Activated CD4-positive, alpha-beta T cell treated with anti-CD3 and anti-CD28 coated beads, Interleukin-10, Interleukin-2, amounts not matched to agents 100 ng/mL and 50 ng/mL, durations not matched to agents 16 hours and 8 hours (primary cell): ENCODE measurements around the gene POLR2B.
"Not testable (repeated sequence)": the region's sequence is repeated elsewhere in the genome, so short reads cannot be mapped to it uniquely, and the experiment has no call there.

Source experiments
- DNase-seq: peaks from one replicate; pipeline ENCODE4 v3.0.0-alpha.2; 2020

Gene POLR2B

DNA sequence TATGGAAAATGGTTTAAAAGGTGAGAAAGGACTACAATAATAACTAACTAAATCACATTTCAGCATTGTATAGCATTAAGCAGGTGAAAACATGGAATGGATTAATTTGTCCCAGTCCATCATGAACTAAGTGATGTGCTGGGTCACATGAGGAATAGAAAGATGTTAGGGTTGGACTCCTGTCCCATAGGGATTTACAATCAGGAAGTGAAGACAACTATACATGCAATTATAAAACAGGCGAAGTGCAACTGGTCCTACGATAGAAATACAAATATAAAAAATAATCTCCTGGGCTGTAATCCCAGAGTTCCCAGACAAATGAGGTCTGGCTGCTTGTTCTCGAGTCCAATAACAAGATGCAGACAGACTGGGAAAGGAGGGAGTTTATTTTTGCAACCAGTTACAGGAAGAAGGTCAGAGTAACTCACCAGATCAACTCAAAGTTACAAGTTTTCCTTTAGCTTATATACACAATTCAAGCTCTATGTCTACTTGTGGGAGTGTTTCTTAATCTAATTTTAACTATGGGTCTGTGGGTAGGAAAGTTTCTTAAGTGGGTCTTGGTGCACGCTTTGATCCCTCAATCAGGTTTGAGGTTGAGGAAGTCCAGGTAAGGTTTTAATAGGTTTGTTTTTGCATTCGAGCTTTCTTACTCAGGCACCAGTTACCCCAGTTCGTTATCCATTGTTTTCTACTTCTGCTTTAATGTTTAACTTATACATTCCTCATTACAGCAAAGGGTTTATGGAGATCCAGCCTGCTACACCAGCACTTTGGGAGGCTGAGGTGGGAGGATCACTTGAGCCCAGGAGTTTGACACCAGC is 81.4 kb downstream of the POLR2B start:
- DNase-seq: no peak

DNA sequence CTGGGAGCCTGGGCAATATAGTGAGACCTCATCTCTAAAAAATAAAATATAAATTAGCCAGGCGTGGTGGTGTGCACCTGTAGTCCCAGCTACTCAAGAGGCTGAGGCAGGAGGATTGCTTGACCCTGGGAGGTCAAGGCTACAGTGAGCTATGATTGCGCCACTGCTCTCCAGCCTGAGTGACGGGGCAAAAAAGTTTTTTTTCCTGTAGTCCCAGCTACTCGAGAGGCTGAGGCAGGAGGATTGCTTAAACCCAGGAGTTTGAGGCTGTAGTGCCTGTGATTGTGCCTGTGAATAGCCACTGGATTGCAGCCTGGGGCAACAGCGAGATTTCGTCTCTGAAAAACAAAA is 82.0 kb downstream of the POLR2B start:
- not testable (repeated sequence) for DNase-seq

DNA sequence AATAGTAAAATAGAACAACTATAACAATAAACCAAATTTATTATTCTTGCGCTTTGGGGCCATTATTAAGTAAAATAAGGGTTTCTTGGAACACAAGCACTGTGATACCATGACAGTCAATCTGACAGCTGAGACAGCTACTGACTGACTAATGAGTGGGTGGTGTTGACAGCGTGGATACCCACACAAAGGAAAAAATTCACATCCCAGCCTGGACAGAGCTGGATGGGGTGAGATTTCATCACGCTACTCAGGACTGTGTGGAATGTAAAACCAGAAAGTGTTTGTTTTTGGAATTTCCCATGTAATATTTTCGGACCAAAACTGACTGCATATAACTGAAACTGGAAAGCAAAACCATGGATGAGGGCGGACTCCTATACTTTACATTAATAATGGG is 82.7 kb downstream of the POLR2B start:
- no peak for DNase-seq

DNA sequence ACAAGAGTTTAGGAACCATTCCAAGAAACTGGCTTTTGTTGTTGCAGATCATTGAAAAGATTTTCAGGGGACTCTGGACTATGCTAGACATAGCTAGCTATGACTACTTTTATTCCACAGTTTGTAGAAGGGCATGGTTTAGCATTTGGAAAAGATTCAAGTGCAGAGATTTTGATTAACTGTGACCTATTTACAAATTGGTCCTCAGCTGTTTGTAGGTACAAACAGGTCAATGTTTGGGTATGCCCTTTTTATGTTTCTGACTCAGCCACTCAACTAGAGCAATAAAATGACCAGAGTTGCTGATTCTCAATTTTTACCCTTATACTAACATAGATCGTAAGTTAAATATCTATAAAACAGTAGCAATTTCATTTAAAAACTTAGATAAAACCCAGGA is 84.8 kb downstream of the POLR2B start:
- no peak for DNase-seq

DNA sequence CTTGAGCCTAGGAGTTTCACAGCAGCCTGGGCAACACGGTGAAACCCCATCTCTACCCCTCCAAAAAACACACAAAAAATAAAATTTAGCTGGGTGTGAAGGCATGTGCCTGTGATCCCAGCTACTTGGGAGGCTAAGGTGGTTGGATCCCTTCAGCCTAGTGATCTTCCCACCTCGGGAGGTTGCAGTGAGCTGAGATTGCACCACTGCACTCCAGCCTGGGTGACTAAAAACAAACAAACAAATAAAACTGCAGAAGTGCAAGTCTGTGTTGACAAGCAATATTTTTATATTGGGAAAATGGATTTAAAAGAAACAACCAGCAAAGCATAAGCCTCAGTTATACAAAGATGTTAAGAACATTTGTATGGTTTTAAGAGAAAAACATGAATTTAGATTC is 85.4 kb downstream of the POLR2B start:
- DNase-seq: no peak

DNA sequence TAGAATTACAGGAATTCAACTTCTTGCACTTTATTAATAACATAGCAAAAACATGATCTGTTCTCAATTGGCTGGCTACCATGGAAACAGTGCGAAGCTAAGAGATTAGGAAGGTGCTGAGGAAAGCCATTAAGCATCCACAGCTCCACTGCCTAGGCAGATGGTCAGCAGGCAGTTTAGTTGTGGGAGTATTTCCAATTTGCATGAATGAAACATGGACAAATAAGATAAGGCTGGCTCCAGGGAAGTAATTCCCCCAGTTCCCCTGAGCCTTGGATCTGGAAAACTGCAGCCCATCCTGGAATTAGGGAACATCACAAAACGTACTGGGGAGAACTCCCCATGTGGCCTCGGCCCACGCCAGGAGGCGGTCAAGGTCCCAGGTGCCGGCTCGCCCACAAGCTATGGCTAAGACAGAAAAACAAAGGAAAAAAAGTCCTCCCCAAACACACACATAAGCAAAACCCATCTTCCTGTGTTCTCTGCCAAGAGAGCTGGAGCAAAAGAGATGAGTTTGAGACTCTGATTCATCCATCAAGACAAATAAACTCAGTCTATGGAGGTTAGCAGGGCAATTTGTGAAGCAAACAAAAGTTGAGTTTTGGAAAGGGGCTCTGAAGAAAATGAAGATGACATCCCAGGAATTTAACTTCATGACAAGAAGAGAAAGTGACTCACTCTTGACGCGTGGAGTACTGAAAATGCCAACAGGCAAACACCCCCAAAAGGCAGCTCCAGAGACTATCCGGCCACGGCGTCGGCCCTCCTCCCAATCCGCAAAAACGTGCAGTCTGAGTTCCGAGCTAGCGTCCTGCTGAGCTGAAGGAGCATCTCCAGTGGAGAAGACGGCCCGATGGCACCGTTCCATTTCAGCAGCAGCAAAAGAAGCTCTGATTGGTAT is 86.4 kb downstream of the POLR2B start:
- DNase-seq: no peak

DNA sequence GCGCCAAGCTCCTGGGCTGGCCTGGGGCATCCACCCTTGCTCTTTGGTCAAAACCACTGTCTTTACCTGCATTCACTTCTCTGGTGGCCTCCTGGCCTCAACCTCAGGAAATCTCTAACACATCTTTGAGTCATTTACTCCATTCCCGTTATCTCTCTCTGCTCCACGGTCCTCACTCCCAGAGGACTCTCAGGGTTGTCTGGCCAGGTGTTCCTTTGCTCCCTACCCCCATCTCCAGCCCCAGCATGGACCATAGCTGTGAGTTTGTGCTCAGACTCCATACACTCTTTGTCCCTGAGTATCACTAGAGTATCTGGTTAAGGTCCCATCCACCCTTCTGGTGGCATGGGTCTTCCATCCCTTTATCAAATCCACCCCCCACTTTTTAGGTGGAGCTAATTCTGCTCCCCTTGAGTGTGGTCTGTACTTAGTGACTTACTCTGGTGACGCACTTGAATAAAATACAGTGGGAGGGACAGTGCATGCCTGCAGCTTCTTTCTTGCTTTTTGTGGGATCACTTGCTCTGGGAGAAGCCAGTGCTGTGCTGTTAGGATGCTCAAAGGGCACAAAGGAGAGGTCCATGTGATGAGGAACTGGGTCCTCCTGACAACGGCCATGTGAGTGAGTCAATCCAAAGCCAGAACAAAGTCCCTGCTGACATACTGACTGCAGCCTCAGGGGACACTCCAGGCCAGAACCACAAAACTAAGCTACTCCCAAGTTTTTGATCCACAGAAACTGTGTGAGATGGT is 87.2 kb downstream of the POLR2B start:
- DNase-seq: no peak

DNA sequence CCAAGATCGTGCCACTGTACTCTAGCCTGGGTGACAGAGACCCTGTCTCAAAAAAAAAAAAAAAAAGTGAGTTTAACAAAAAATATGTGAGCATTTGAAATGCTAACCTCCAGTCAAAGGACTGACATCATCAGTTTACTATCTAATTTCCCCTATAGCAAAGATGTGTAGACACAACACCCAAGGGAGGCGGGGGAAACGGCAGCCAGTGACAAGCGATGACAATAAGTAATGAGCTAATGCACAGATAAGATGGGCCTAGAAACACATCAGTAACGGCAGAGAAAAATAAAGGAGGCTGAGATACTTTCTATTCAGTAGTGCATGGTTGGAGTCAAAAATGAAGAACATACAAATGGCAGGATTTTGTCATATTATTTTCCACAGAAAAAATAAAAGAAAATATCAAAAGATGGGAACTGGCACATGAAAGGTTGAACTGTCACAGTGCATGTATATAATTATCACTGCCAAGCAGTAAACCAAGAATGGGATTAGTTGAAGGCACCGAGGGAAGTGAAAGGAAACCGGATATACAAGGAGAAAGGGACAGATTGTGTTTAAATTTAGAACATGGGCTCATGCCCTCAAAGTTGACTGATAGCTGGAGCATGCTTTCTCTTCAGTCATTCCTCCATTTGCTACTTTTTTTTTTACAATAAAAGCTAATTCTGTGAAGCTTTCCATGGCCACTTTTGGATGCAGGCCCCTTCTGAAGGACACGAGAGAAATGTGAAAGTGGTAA is 89.7 kb downstream of the POLR2B start:
- no peak for DNase-seq

DNA sequence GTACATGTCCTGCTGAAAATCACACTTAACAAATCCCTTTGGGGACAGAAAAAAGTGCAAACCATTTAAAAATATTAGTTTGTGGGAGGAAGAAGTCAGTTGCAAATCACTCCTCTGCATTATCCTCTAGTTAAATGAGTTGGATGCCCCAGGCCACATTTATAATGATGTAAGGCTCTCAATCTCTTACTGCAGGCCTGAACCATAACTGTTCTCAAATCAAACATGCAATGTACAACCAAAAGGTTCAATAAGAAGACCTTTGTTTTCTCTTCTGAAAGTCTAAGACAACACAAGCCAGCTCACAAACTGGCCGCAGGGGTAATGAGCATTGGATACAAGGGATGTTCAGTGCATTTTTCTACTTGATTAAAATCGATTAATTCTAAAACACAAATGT is 91.8 kb downstream of the POLR2B start:
- no peak for DNase-seq

DNA sequence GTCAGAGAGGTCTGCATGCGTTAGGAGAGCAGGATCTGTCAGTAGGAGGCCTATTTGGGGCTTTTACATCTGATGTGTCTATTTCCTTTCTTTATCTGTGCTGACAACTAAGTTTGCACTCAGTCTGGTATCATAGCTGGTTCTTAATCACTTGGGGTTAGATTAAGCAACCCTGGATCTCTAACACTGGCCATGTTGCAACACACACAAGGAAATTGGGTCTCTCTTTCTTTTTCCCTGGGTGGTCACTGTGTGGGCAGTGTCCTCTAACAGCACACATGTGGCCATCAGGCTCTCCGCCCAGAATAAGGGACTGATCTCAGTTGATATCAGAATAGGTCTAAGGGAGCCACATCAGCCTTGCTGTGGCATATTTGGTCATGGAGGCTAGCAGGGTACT is 92.6 kb downstream of the POLR2B start:
- no peak for DNase-seq

DNA sequence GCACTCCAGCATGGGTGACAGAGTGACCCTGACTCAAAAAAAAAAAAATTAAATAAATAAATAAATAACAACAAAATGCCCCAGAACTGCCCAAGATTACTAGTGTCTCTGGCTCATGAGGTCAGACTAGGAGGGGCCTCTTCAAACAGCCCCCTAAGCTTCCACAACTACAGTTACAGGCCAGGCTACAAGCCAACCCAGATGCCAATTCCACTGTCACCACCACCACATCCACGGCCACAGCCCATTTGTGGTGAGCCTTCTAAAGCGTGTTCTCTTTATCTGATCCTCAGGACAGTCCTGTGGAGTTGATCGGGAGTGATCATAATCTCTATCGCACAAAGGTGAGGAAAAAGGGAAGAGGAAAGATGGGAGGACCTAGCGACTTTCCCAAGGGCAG is 94.9 kb downstream of the POLR2B start:
- DNase-seq: no peak

DNA sequence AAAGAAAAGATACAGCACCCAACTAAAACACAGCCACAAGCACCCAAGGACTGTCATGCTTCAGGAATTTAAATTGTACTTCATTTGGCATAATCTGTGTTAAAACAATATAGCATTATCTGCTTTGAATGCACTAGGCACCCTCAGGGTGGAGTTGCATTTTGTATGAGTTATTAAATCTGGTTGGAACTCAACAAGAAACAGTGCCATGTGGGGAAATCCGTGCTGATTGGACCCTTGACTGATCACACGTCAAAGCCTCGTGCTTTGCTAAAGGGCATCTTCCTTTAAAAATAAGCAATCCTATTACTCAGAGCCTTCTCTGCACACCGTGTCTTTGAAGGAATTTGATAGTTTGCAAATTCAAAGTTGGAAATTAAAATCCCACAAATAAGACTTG is 96.0 kb downstream of the POLR2B start:
- no peak for DNase-seq

DNA sequence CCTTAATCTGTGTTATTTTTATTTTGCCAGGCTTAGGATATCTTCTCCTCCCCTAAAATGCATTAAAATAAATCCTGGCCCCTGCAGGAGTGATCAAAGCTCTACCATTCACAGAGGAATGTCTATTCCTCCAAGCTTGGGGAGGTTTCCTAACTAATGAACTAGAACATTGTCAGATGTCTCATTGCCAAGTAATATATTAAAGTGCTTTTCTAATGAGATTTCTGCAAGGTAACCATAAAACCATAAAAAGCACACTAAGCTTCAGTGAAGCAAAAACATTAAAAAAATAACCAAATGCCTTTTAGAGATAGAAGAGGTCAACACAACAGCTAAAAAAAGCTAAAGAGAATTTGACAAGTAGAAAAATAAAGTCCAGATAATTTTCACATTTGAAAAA is 96.7 kb downstream of the POLR2B start:
- no peak for DNase-seq

DNA sequence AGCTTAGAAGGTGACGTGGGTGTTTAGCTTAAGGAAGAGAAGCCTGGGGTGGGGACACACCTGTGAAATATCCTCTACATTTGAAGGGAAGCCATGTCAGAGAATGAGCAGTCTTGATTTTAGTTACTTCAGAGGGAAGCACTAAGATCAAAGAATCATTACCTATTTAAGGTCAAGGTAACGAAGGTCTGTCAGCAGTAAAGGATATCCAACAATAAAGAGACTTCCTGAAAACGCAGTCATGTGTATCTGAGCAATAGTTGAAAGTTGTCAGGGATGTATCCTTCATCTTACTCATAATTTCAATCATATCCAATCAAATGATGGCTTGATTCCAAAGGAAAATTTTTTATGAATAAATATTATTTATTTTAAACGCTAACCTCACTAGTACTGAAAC is 98.0 kb downstream of the POLR2B start:
- no peak for DNase-seq

DNA sequence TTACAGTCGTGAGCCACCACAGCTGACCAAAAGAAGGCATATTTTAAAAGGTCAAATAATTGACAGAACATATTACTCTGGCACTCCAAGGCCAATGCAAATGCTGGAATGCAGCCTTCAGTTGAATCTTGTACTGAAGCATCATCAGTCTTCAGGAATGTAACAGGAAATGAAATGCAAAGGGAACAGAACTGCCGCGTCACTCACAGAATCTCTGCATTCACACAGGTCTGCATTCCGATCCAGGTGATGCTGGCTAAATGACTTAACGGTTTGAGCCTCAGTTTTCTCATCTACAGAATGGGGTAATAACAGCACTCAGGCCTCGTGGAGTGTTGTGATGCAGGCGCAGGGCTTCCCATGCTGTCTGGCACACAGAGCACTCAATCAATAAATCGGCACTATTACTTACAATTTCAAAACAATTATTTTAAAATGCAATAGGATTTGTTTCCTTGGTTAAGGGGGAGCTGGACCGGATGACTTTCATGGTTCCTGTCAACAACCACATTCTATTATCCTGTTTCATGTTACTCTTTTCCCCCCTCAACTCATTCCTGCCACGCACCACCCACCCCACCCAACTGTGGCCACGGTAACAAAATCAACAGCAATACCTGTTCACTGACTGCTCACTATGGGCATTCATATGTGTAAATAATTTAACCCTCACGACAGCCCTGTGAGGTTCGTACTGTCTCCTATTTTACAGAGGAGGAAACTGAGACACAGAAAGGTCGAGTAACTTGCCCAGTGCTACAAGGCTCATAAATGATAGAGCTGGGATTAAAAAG is 99.1 kb downstream of the POLR2B start:
- no peak for DNase-seq

DNA sequence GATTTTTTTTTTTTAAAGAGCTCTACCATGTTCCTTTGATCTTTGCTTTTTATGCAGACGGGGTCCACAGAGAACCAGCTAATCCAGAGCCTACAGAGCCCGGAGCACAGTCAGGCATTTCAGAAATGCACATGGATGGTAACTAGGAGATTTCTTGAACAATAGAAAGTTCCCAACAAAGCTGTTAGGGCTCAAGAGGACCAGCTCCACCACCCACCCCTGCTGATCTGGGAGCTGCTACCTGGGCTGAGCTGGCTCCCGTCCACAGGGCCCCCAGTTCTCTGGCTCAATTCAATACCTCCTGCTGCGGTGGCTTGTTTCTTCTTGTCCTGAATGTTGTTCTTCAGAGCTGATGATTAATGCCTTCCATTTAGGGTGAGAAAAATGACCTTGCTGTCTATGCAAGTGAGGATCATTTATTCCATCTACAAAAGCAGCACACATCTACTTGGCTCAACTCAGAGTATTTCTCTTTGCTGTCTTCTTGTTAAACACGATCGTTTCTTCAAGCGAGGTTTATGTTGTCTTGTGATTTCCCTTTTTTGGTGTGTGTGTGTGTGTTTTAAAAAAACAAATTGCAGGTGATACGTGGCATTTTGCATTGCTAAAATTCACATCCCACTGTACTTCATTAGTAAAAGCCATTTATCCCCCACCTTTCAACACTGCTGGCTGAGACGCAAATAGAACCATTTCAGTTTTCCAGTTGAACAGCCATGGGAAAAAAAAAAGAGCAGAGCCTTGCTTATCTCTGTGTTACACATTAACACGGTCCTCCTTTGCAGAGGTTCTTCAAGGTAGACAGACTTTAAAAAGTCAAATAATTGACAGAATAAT is 100.2 kb downstream of the POLR2B start:
- DNase-seq: no peak
